HepG2 (cell line): ENCODE results near the gene CAPZB. TPM values are rescaled to one million over a fixed set of nuclear protein-coding genes. Genes with fewer than 3 reads are reported as not detected.

ENCODE experiments used
- BRCA1 ChIP-seq: sonication (generic); formaldehyde crosslinking; IDR thresholded peaks from 2 replicates; pipeline ENCODE4 v1.4.0; 2020; ENCODE audit warnings: missing genetic modification reagents
- GATAD1 ChIP-seq: IDR thresholded peaks from 2 replicates; pipeline ENCODE4 v1.6.1; 2016; ENCODE audit warnings: missing genetic modification reagents, missing compliant biosample characterization
- HOXA9 ChIP-seq: sonication (generic); formaldehyde crosslinking; IDR thresholded peaks from 2 replicates; pipeline ENCODE4 v1.8.1; 2022; ENCODE audit warnings: missing genetic modification reagents, mild to moderate bottlenecking, moderate library complexity, borderline replicate concordance
- NFE2 ChIP-seq: sonication (generic); formaldehyde crosslinking; IDR thresholded peaks from 2 replicates; pipeline ENCODE4 v1.4.0; 2020; ENCODE audit warnings: missing genetic modification reagents
- PITX1 ChIP-seq: sonication (generic); formaldehyde crosslinking; IDR thresholded peaks from 2 replicates; pipeline ENCODE4 v1.5.1; 2020; ENCODE audit warnings: mild to moderate bottlenecking, missing genetic modification reagents
- ZFP41 ChIP-seq: sonication (generic); formaldehyde crosslinking; IDR thresholded peaks from 2 replicates; pipeline ENCODE4 v1.4.0; 2020; ENCODE audit warnings: mild to moderate bottlenecking, missing genetic modification reagents, borderline replicate concordance
- ZNF143 ChIP-seq: sonication (generic); formaldehyde crosslinking; IDR thresholded peaks from 2 replicates; pipeline ENCODE4 v1.4.0; 2020; ENCODE audit warnings: missing genetic modification reagents
- ZNF264 ChIP-seq: sonication (generic); formaldehyde crosslinking; IDR thresholded peaks from 2 replicates; pipeline ENCODE4 v1.4.0; 2020; ENCODE audit warnings: missing genetic modification reagents
- ZNF282 ChIP-seq: fragments of 450-650 bp; IDR thresholded peaks from 2 replicates; pipeline ENCODE4 v1.6.1; 2018; ENCODE audit not compliant: partially characterized antibody
- ZSCAN20 ChIP-seq: sonication (generic); formaldehyde crosslinking; IDR thresholded peaks from 2 replicates; pipeline ENCODE4 v1.4.0; 2020; ENCODE audit warnings: missing genetic modification reagents, mild to moderate bottlenecking, borderline replicate concordance
- polyA plus RNA-seq, 8 experiments: library from polyadenylated mRNA; depleted of rRNA in 3 of 8; stranded (reverse) in 7 of 8; unstranded in 1 of 8; fragments of >200 nt; fragmentation: Illumina TruSeq in 4 of 8; extraction: Trizol in 4 of 8; gene quantifications; 2 replicates each; pipeline versions ENCODE4 v1.2.1 to v1.2.3, GENCODE V29; 2011 to 2016; ENCODE audit warnings: low read depth in 4 of 8, missing spikeins in 1 of 8, mixed read lengths in 1 of 8; ENCODE audit not compliant: insufficient read depth in 1 of 8
- total RNA-seq, 5 experiments: library from RNA; depleted of rRNA; stranded (reverse); fragments of >200 nt; fragmentation: Illumina TruSeq; extraction: Trizol; gene quantifications; 2 replicates each; pipeline ENCODE4 v1.2.3, GENCODE V29; 2016; ENCODE audit warnings: low read depth in 1 of 5
- TF ChIP-seq, protein P1 (sequence below): sonication (generic); formaldehyde crosslinking; IDR thresholded peaks from 2 replicates; pipeline ENCODE4 v1.4.0; 2020; ENCODE audit warnings: mild to moderate bottlenecking, missing genetic modification reagents
- TF ChIP-seq, protein P2 (sequence below): IDR thresholded peaks from 2 replicates; pipeline ENCODE4 v1.6.1; 2016
- TF ChIP-seq, protein P3 (sequence below): sonication (generic); formaldehyde crosslinking; IDR thresholded peaks from 2 replicates; pipeline ENCODE4 v1.5.0; 2020; ENCODE audit warnings: missing genetic modification reagents, mild to moderate bottlenecking, borderline replicate concordance
- TF ChIP-seq, protein P4 (sequence below): sonication (generic); formaldehyde crosslinking; IDR thresholded peaks from 2 replicates; pipeline ENCODE4 v1.5.0; 2020; ENCODE audit warnings: mild to moderate bottlenecking, low read depth, missing genetic modification reagents, borderline replicate concordance
- TF ChIP-seq, protein P5 (sequence below), 2 experiments: IDR thresholded peaks; 2 replicates each; pipeline ENCODE4 v1.6.1; 2011 to 2012; ENCODE audit warnings: low read length in 2 of 2, borderline replicate concordance in 1 of 2, low read depth in 1 of 2, mild to moderate bottlenecking in 1 of 2, moderate library complexity in 1 of 2

CAPZB gene
- total and polyA plus RNA-seq, 2 of the 13 experiments (the other 11 are each of a cell fraction or from before 2014, with no cell fraction given) = 58.9 to 76.9 TPM

DNA sequence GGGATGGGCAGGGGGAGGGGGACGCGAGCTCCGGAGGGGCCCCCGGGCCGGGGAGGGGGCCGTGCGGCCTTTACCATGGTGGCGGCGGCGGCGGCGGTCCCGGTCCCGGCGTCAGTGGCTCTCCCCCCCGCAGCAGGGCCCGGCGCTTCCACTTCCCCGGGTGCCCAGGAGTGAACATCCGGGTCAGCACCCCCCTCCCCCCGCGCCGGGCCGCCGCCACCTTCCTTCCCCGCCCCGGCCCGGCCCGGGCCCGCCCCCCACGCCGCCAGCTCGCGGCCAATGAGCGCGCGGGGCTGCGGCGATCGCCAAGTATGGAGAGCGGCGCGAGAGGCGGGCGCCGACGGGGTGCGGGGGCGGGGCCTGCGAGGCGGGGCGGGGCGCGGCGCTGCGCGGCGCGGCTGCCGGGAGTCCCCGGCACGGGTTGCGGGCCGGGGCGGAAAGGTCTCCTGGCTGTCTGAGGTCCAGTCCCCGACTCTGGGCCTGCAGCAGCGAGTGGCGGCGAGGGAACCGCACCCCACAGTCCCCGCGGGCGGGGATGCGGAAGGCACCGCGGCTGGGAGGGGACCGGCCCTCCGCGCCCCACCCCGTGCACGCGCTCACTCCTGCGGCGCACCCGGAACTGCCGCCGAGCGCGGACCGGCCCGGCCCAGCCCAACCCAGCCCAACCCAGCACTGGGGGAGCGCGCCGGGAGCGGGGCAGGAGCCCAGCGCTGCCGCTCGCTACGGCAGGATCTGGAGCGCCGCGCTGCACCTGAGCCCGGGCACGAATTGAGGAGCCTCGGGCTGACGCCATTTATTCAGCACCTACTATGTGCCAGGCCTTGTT lies at the start of gene CAPZB (continued):
- TF ChIP-seq ZNF282 (no peak), NFE2 (CRISPR knock-in tag) (no peak), ZNF143 (CRISPR knock-in tag) (no peak), ZNF264 (CRISPR knock-in tag) (no peak), PITX1 (CRISPR knock-in tag) (no peak), ZFP41 (CRISPR knock-in tag) (no peak), HOXA9 (CRISPR knock-in tag) (no peak; the same call in 1 of the 2 replicates), BRCA1 (no peak), ZSCAN20 (CRISPR knock-in tag) (no peak; the same call in 1 of the 2 replicates), GATAD1 (CRISPR knock-in tag) (no peak)
- TF ChIP-seq, protein P1, sequence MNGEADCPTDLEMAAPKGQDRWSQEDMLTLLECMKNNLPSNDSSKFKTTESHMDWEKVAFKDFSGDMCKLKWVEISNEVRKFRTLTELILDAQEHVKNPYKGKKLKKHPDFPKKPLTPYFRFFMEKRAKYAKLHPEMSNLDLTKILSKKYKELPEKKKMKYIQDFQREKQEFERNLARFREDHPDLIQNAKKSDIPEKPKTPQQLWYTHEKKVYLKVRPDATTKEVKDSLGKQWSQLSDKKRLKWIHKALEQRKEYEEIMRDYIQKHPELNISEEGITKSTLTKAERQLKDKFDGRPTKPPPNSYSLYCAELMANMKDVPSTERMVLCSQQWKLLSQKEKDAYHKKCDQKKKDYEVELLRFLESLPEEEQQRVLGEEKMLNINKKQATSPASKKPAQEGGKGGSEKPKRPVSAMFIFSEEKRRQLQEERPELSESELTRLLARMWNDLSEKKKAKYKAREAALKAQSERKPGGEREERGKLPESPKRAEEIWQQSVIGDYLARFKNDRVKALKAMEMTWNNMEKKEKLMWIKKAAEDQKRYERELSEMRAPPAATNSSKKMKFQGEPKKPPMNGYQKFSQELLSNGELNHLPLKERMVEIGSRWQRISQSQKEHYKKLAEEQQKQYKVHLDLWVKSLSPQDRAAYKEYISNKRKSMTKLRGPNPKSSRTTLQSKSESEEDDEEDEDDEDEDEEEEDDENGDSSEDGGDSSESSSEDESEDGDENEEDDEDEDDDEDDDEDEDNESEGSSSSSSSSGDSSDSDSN = peak; percentile 87; the same call in 1 of the 2 replicates
- TF ChIP-seq, protein P2, sequence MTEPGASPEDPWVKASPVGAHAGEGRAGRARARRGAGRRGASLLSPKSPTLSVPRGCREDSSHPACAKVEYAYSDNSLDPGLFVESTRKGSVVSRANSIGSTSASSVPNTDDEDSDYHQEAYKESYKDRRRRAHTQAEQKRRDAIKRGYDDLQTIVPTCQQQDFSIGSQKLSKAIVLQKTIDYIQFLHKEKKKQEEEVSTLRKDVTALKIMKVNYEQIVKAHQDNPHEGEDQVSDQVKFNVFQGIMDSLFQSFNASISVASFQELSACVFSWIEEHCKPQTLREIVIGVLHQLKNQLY (CRISPR knock-in tag) = no peak
- TF ChIP-seq, protein P3, sequence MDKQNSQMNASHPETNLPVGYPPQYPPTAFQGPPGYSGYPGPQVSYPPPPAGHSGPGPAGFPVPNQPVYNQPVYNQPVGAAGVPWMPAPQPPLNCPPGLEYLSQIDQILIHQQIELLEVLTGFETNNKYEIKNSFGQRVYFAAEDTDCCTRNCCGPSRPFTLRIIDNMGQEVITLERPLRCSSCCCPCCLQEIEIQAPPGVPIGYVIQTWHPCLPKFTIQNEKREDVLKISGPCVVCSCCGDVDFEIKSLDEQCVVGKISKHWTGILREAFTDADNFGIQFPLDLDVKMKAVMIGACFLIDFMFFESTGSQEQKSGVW (CRISPR knock-in tag) = no peak
- TF ChIP-seq, protein P4, sequence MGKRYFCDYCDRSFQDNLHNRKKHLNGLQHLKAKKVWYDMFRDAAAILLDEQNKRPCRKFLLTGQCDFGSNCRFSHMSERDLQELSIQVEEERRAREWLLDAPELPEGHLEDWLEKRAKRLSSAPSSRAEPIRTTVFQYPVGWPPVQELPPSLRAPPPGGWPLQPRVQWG (CRISPR knock-in tag) = no peak
- TF ChIP-seq, protein P5, sequence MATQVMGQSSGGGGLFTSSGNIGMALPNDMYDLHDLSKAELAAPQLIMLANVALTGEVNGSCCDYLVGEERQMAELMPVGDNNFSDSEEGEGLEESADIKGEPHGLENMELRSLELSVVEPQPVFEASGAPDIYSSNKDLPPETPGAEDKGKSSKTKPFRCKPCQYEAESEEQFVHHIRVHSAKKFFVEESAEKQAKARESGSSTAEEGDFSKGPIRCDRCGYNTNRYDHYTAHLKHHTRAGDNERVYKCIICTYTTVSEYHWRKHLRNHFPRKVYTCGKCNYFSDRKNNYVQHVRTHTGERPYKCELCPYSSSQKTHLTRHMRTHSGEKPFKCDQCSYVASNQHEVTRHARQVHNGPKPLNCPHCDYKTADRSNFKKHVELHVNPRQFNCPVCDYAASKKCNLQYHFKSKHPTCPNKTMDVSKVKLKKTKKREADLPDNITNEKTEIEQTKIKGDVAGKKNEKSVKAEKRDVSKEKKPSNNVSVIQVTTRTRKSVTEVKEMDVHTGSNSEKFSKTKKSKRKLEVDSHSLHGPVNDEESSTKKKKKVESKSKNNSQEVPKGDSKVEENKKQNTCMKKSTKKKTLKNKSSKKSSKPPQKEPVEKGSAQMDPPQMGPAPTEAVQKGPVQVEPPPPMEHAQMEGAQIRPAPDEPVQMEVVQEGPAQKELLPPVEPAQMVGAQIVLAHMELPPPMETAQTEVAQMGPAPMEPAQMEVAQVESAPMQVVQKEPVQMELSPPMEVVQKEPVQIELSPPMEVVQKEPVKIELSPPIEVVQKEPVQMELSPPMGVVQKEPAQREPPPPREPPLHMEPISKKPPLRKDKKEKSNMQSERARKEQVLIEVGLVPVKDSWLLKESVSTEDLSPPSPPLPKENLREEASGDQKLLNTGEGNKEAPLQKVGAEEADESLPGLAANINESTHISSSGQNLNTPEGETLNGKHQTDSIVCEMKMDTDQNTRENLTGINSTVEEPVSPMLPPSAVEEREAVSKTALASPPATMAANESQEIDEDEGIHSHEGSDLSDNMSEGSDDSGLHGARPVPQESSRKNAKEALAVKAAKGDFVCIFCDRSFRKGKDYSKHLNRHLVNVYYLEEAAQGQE (IDR thresholded peaks at IDR 0.05; ENCODE audit: borderline replicate concordance in 1 of 2, low read depth in 1 of 2, low read length in 2 of 2) = no peak
